G401 (cell line): ENCODE data around the gene F13B. TPM values are rescaled to one million over a fixed set of nuclear protein-coding genes. Genes with fewer than 3 reads are reported as not detected.
"Not testable (repeated sequence)": the region's sequence is repeated elsewhere in the genome, so short reads cannot be mapped to it uniquely, and the experiment has no call there.

Source experiments
- DNase-seq: peaks from one replicate; pipeline ENCODE4 v3.0.0-alpha.2; 2015; ENCODE audit warnings: low spot score
- in situ Hi-C: cut with HindIII; loops from 2 replicates; pipeline ENCODE4 v1.10.0; 2016; ENCODE audit warnings: low sequenced_read_pairs, mixed read lengths
- total RNA-seq: library from RNA; depleted of rRNA; stranded (reverse); fragments of >200 nt; shearing (Covaris generic); gene quantifications from 2 replicates; pipeline ENCODE4 v1.2.3, GENCODE V29; 2014; rRNA removed

F13B gene, protein sequence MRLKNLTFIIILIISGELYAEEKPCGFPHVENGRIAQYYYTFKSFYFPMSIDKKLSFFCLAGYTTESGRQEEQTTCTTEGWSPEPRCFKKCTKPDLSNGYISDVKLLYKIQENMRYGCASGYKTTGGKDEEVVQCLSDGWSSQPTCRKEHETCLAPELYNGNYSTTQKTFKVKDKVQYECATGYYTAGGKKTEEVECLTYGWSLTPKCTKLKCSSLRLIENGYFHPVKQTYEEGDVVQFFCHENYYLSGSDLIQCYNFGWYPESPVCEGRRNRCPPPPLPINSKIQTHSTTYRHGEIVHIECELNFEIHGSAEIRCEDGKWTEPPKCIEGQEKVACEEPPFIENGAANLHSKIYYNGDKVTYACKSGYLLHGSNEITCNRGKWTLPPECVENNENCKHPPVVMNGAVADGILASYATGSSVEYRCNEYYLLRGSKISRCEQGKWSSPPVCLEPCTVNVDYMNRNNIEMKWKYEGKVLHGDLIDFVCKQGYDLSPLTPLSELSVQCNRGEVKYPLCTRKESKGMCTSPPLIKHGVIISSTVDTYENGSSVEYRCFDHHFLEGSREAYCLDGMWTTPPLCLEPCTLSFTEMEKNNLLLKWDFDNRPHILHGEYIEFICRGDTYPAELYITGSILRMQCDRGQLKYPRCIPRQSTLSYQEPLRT
- total RNA-seq: not detected in 2 replicates

DNA sequence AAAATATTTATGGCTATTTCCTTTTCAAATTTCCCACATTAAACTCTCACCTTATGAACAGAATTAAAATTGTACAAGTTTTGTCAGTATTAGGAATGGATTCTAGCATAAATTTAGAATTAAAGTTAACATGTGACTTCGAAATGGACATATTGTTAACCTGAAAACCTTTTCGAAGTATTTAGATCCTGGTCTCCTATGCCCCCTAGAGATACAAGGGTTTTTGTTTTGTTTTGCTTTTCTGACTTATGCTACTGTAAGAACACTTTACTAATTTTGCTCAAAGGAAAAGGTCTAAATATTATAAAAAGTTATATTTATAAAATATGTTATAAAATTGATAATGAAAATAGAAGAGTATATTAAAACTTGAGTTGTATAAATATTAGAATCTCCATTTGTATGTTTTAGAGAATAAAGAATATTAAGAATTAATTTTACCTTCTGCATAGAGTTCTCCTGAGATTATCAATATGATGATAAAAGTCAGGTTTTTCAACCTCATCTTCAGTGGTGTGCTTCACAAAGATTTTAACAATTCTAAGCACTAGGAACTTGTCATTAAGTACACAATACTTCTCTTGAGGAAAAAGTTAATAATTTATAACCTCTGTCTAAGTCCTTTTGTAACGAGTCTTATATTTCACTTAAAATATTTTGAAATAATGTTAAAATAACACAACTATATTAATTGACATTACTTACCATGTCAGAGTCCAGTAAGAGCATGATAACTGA lies at the start of gene F13B:
F13B (minus strand) TSS at position 542 of the 738 bp plus-strand sequence; CDS start at position 505, 37 bp downstream.
- in situ Hi-C loops: no loop called here
- no peak for DNase-seq

DNA sequence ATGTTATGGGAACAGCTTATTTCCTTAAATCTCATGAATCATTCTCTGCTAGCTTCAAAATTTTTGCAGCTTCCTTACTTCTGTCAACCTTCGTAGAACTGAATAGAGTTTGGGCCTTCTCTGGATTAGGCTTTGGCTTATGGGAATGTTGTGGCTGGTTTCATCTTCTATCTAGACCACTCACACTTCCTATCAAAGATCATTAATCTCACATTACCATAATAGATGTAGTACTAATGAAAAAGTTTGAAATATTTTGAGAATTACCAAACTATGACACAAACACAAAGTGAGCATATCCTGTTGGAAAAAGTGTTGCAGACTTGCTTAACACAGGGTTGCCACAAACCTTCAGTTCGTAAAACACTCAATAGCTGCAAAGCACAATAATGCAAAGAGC lies 49.1 kb upstream of the F13B start:
- in situ Hi-C loops: no loop called here
- DNase-seq: no peak

GRCh38 chr1:197106869-197107268 lies 39.8 kb upstream of the F13B start:
- in situ Hi-C loops: no loop called here
- no peak for DNase-seq

- no peak for DNase-seq
- in situ Hi-C loops: no loop called here
These were observed 36.2 kb upstream of the F13B start for GRCh38 chr1:197103300-197103699.

DNA sequence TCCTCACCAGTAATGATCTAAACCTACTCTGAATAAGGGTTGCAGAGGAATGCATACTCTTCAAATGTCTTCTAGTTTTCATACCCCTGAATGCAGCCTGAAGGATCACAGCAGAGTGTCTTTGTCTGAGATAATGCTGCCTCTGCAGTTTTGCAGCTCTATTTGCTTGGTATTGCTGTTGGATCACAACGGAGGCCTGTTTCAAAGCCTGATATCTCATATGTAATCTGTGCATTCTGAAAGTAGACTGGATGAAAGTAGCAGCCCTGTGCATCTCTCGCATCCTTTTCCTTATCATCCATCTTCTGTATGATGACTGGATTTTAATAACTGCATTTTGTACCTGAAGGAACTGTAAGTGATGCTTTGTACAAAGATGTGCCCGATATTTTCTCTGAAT lies 34.9 kb upstream of the F13B start:
- in situ Hi-C loops: no loop called here
- DNase-seq: no peak

DNA sequence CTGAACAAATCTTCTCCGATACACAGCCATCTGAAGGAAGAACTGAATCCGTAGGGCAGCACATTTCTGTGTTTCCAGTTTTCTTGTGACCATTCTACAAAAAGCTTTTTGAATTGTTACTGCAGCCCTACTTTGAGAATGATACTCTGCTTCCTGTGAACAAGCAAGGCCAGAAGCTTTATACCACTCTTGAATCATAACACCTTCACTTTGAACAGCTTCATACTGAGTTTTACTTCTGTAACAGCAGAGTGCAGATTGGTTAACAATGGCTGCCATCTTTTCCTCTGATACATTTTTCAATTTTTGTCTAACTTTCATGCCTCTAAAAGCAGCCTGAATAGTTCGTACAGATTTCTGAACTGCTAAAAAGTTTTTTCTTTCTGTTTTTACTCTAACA lies 33.6 kb upstream of the F13B start:
- in situ Hi-C loops: no loop called here
- DNase-seq: no peak

- no peak for DNase-seq
- in situ Hi-C loops: no loop called here
These were observed 32.4 kb upstream of the F13B start for GRCh38 chr1:197099444-197099843.

DNA sequence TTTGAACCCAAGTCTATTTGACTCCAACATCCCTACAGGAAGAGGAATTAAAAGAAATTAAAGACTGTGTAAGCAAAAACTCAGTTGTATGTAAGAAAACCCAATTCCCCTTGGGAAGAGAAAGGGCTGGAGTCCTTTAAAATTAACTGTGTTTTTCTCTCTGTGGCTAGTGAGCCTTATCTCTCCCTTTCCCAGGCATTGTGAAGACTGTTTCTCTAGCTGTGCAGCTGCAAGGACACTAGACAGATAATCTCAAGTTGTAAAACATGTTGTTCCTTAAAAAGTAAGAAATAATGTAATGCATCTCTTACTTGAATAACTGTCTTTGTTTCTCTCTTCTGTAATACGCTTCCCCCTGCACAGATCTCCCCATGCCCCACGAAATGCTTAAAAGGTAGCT lies 29.9 kb upstream of the F13B start:
- DNase-seq, in situ Hi-C loops: not testable (repeated sequence)

DNA sequence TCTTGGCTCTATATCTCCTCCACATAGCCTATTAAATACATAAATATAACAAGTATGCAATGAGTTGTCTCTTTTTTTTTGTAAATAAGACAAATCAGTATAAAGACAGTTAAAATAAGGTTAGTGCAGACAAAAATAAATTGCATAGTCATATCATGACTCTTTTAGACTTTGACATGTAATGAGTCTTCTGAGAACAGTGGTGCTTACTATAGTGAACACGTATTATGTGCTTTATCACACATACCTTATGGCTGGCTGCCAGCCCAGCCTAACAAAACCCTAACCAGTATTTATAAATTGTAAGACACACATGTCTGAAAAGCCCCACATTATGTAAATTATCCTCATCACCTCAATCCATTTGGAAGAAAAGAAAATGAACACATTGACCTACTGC lies 29.1 kb upstream of the F13B start:
- in situ Hi-C loops: no loop called here
- no peak for DNase-seq

- in situ Hi-C loops: no loop called here
- no peak for DNase-seq
These were observed 26.3 kb upstream of the F13B start for GRCh38 chr1:197093226-197093885.

- DNase-seq: no peak
- in situ Hi-C loops: no loop called here
These were observed 25.5 kb upstream of the F13B start for GRCh38 chr1:197092491-197093023.

- in situ Hi-C loops: no loop called here
These were observed 16.4 kb upstream of the F13B start for GRCh38 chr1:197083474-197083873.

DNA sequence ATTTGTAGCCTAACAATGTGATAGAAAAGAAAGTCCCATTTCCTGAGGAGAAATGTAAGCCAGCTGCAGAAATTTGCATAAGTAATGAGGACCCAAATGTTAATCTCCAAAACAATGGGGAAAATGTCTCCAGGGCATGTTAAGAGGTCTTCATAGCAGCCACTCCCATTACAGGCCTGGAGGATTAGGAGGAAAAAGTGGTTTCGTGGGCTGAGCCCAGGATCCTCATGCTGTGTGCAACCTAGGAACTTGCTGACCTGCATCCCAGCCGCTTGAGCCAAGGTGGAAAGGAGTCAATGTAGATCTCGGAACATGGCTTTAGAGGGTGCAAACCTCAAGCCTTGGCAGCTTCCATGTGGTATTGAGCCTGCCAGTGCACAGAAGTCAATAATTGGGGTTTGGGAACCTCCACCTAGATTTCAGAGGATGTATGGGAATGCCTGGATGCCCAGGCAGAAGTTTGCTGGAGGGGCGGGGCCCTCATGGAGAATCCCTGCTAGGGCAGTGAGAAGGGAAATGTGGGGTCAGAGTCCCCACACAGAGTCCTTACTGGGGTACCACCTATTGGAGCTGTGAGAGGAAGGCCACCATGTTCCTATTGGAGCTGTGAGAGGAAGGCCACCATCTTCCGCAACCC lies 14.2 kb upstream of the F13B start:
- DNase-seq: no peak
- in situ Hi-C loops: no loop called here

More at GRCh38 chr1:197083474-197083873, 16.4 kb upstream of the F13B start:
- no peak for DNase-seq

DNA sequence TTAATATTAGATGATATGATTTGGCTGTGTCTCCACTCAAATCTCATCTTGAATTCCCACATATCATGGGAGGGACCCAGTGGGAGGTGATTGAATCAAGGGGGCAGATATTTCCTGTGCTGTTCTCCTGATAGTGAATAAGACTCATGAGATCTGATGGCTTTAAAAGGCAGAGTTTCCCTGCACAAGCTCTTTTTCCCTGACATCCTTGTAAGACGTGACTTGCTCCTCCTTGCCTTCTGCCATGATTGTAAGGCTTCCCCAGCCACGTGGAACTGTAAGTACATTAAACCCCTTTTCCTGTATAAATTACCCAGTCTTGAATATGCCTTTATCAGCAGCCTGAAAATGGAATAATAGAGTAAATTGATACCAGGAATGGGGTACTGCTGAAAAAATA lies 13.3 kb upstream of the F13B start:
- in situ Hi-C loops: no loop called here
- DNase-seq: no peak

DNA sequence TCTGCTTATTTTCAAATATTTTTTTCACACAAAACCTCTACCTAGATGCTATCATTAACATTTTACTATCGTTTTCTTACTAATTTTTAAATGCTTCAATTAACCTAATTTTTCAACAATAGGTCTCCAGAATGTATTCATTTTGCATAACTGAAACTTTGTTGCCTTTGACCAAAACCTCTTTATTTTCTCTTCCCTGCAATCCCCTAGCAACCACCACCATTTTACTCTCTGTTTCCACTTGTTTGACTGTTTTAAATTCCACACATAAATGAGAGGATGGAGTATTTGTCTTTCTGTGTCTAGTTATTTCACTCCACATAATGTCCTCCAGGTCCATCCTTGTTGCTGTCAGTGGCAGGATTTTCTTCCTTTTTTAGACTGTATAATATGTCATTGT lies 9.5 kb upstream of the F13B start:
- in situ Hi-C loops: no loop called here
- DNase-seq: no peak

DNA sequence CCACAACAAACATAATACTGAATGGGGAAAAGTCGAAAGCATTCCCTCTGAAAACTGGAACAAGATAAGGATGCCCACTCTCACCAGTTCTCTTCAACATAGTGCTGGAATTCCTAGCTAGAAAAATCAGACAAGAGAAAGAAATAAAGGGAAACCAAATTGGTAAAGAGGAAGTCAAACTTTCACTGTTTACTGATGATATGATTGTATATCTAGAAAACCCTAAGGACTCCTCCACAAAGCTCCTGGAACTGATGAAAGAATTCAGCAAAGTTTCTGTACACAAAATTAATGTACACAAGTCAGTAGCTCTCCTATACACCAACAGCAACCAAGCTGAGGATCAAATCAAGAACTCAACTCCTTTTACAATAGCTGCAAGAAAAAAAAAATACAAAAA lies 6.9 kb upstream of the F13B start:
- DNase-seq: no peak
- in situ Hi-C loops: no loop called here

DNA sequence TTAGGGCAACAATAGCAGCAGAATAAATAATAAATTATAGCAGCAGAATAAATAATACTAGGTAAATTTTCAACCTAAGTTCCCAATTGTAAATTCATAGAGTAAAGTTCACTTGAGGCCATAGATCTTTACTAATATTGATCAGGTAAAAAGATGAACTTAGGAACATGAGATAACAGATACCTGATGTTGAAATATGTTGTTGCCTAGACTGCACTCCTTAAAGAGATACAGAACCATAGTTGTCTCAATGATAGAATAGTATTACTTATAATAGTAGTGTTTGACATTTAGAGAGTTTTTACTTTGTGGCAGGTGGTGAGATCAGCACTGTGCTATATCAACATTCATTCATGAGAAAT lies 378 bp upstream of the F13B start:
- in situ Hi-C loops: no loop called here
- no peak for DNase-seq

DNA sequence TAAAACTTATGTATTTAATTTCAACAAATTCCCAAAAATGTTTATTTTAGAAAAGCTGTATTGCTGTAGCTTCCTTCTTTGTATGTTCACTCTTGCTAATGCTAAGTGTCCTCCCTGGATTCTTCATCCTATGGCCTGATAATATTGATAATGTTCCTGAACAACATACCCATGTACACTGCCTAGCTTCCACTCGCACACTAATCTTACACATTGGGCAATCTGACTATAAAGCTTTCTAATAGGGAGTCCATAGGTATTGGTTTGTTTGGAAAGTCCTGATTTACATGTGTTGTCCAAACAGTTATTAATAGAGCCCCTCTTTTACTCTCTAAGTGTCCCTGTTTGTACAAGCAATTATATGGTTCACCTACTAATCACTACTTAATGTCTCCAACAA lies 783 bp downstream of the F13B start:
- in situ Hi-C loops: no loop called here
- DNase-seq: no peak

- in situ Hi-C loops: no loop called here
- no peak for DNase-seq
These were observed 1.5 kb downstream of the F13B start for GRCh38 chr1:197065559-197065958.
